GM08714 (cell line): Measurements from ENCODE around the gene NUP188.
"Not testable (repeated sequence)": the region's sequence is repeated elsewhere in the genome, so short reads cannot be mapped to it uniquely, and the experiment has no call there.

ENCODE experiments used
- H3K4me3 ChIP-seq: fragments of 200-500 bp; sonication (Bioruptor generic); 2 replicates; pipeline ENCODE4 v1.5.1; 2014; ENCODE audit warnings: mild to moderate bottlenecking, low read length, inconsistent platforms
- ZNF274 ChIP-seq: IDR thresholded peaks from 2 replicates; pipeline ENCODE4 v1.6.1; 2012; ENCODE audit warnings: mild to moderate bottlenecking, low read depth, low read length

Gene NUP188

GRCh38 chr9:128923493-128923883 lies 24.0 kb upstream of the NUP188 start:
- no peak for TF ChIP-seq ZNF274
- H3K4me3 ChIP-seq, result no peak overlapping the region

- TF ChIP-seq ZNF274, result no peak
- H3K4me3 ChIP-seq, result no peak overlapping the region
Measured at GRCh38 chr9:128927731-128928411, 19.6 kb upstream of the NUP188 start.

GRCh38 chr9:128928624-128929023 lies 18.9 kb upstream of the NUP188 start:
- no peak overlapping the region for H3K4me3 ChIP-seq
- TF ChIP-seq ZNF274, result no peak

- no peak for TF ChIP-seq ZNF274
- no peak overlapping the region for H3K4me3 ChIP-seq
Measured at GRCh38 chr9:128929560-128929959, 17.9 kb upstream of the NUP188 start.

GRCh38 chr9:128933731-128934130 lies 13.8 kb upstream of the NUP188 start:
- TF ChIP-seq ZNF274, result no peak
- no peak overlapping the region for H3K4me3 ChIP-seq

- no peak for TF ChIP-seq ZNF274
Measured at GRCh38 chr9:128936171-128936865, 11.2 kb upstream of the NUP188 start.

GRCh38 chr9:128937310-128938165 lies 10.0 kb upstream of the NUP188 start:
- no peak for TF ChIP-seq ZNF274
- no peak overlapping the region for H3K4me3 ChIP-seq

More at GRCh38 chr9:128936171-128936865, 11.2 kb upstream of the NUP188 start:
- H3K4me3 ChIP-seq, result no peak overlapping the region

GRCh38 chr9:128940271-128940921 lies 7.1 kb upstream of the NUP188 start:
- TF ChIP-seq ZNF274, result no peak
- H3K4me3 ChIP-seq, result no peak overlapping the region

GRCh38 chr9:128940946-128941755 lies 6.3 kb upstream of the NUP188 start:
- H3K4me3 ChIP-seq, result no peak overlapping the region
- TF ChIP-seq ZNF274, result no peak

GRCh38 chr9:128943832-128944620 lies 3.5 kb upstream of the NUP188 start:
- no peak overlapping the region for H3K4me3 ChIP-seq
- no peak for TF ChIP-seq ZNF274

- not testable (repeated sequence) for H3K4me3 ChIP-seq
Measured at GRCh38 chr9:128944966-128945365, 2.5 kb upstream of the NUP188 start.

- H3K4me3 ChIP-seq, result no peak overlapping the region
- TF ChIP-seq ZNF274, result no peak
Measured at GRCh38 chr9:128945798-128946501, 1.5 kb upstream of the NUP188 start.
